Psoas muscle (tissue), 8 donors: ENCODE measurements around the gene TSPAN11. TPM values are rescaled to one million over a fixed set of nuclear protein-coding genes. Genes with fewer than 3 reads are reported as not detected.
"Not testable (repeated sequence)": the region's sequence is repeated elsewhere in the genome, so short reads cannot be mapped to it uniquely, and the experiment has no call there.

Experiments
- ATAC-seq, 4 donors: fragments of 200-7000 bp; cut with Tn5 transposase; one replicate each; pipeline ENCODE4 v1.9.1; 2020; ENCODE audit warnings: moderate library complexity in 3 of 4, mild to moderate bottlenecking in 2 of 4
- DNase-seq, 2 donors: peaks; one replicate each; pipeline ENCODE4 v3.0.0-alpha.2; 2020
- H3K27ac ChIP-seq: fragments of 200-600 bp; one replicate; pipeline ENCODE4 v1.8.0; 2022
- H3K27me3 ChIP-seq, 3 donors: fragments of 200-600 bp in 1 of 3; one replicate each; pipeline versions ENCODE4 v1.6.1 to v1.8.0; 2013 to 2022; ENCODE audit warnings: low read length in 2 of 3, mild to moderate bottlenecking in 2 of 3, moderate library complexity in 1 of 3; ENCODE audit not compliant: insufficient read depth in 3 of 3
- H3K36me3 ChIP-seq, 2 donors: fragments of 200-600 bp in 1 of 2; one replicate each; pipeline versions ENCODE4 v1.6.1 to v1.8.0; 2013 to 2022; ENCODE audit warnings: low read depth in 1 of 2, mild to moderate bottlenecking in 1 of 2, moderate library complexity in 1 of 2; ENCODE audit not compliant: insufficient read depth in 1 of 2
- H3K4me1 ChIP-seq: fragments of 200-600 bp; one replicate; pipeline ENCODE4 v1.8.0; 2022
- H3K4me3 ChIP-seq: fragments of 200-600 bp; one replicate; pipeline ENCODE4 v1.8.0; 2022; ENCODE audit warnings: mild to moderate bottlenecking
- H3K9me3 ChIP-seq: fragments of 200-600 bp; one replicate; pipeline ENCODE4 v1.8.0; 2022
- WGBS, 3 donors: extraction: QIAGEN DNeasy Blood & Tissue Kit; methylation state at CpG; one replicate each; pipeline versions ENCODE4 v1.1.6 to v1.1.7; 2013; 5-methylcytosine and 5-hydroxymethylcytosine counted together
- intact Hi-C, 2 donors: fragments of 100-400 bp; cut with DNase I; formaldehyde crosslinking; loops; one replicate each; pipeline versions ENCODE4 v1.11.0 to v1.14.2; 2022
- polyA plus RNA-seq, 3 donors: library from polyadenylated mRNA; stranded (reverse); fragments of 200-250 nt; gene quantifications; one replicate each; pipeline ENCODE4 v1.2.3, GENCODE V29; 2013
- total RNA-seq, 4 donors: library from RNA; stranded (reverse); fragmentation: NEBNext Ultra II Directional in 2 of 4; extraction: Animal tissue kit (Norgen Biotek cat#: 25700) in 2 of 4; gene quantifications; one replicate each; pipeline versions ENCODE4 v1.2.1 to v1.2.4, GENCODE V29; 2021 to 2023
- TF ChIP-seq, protein P1 (sequence below): fragments of 200-600 bp; IDR thresholded peaks from one replicate; pipeline ENCODE4 v1.8.0; 2022; ENCODE audit warnings: antibody characterized with exemption
- donor health status: healthy with polysubstance abuse.
- donor health status: DM: no; HTN: no; CAD: no; lungs with moderate emphysema.
- donor health status: Bipolar disorder and iron deficiency.
- donor health status: healthy.
- donor health status: DM: yes; HTN: yes; CAD: no.
- donor health status: DM: no; HTN: no; CAD: no.
- donor health status: DM: no; HTN: no; CAD: no.
- donor health status: DM: yes; HTN: yes; CAD: no.

TSPAN11 gene
- total and polyA plus RNA-seq, 7 donors, result 0.05 to 0.24 (median 0.14) TPM; not detected in 1

DNA sequence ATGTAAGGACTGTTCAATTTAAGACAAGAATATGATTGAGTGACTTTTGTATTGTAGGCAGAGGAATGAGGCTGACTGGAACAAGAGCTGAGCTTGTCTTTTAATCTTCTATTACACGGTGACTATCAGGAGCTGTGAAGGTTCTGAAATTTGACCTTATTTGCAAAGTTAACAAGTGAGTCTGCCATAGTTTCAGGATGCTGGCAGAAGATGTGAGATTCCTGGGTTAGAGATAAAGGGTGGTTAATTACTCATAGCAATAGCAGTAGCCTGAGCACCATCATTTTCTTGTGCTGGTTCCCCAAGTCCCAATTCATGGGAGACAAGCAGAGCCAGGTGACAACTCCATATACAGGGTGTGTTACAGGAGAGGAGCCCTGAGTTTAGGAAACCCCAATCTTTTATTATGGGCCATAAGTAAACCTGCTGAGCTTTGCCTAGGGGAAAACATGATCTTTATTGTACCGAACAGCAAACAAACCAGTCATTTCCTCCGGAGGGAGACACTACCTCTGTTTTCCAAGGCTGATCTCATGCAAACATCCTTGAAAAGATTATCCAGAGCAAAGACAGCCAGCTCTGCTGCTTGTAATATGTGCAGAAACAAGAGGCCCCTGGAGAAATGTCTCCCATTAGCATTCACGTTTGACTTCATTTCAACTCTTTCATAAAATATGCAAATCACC is 95.4 kb downstream of the TSPAN11 start:
- H3K27ac ChIP-seq, result no peak overlapping the region
- no peaks in the 10 kb centered on the region for H3K4me1 ChIP-seq
- H3K4me3 ChIP-seq, result no peak overlapping the region
- H3K36me3 ChIP-seq, result no peaks in the 10 kb centered on the region
- no peaks in the 10 kb centered on the region for H3K27me3 ChIP-seq
- DNase-seq, result no peak
- intact Hi-C loops, result no loop called here
- 66 to 69% (median 67%) methylated on average over 4 of the region's 4 CpGs for WGBS, 3 donors
- ATAC-seq, result no peak
- H3K9me3 ChIP-seq, result no peaks in the 10 kb centered on the region
- TF ChIP-seq, protein P1, sequence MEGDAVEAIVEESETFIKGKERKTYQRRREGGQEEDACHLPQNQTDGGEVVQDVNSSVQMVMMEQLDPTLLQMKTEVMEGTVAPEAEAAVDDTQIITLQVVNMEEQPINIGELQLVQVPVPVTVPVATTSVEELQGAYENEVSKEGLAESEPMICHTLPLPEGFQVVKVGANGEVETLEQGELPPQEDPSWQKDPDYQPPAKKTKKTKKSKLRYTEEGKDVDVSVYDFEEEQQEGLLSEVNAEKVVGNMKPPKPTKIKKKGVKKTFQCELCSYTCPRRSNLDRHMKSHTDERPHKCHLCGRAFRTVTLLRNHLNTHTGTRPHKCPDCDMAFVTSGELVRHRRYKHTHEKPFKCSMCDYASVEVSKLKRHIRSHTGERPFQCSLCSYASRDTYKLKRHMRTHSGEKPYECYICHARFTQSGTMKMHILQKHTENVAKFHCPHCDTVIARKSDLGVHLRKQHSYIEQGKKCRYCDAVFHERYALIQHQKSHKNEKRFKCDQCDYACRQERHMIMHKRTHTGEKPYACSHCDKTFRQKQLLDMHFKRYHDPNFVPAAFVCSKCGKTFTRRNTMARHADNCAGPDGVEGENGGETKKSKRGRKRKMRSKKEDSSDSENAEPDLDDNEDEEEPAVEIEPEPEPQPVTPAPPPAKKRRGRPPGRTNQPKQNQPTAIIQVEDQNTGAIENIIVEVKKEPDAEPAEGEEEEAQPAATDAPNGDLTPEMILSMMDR, result no peak

DNA sequence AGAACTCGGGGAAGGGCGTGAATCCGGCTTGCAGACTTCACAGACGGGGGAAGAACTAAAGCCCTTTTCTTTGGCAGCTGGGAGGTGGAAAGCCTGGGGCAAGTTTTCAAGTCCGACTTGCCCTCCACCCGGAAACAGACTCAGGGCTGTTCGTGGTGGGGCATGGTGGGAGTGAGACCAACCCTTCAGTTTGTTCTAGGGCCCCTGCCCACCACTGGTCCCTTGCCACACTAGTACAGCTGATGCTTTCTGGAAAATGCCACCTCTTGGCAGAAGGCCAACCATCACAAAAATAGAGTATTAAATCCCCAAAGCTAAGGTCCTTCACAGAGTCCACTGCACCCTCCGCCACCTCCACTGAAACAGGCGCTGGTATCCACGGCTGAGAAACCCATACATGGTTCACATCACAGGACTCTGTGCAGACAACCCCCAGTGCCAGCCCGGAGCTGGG is 96.8 kb downstream of the TSPAN11 start:
- no peaks in the 10 kb centered on the region for H3K9me3 ChIP-seq
- no peaks in the 10 kb centered on the region for H3K27me3 ChIP-seq
- H3K36me3 ChIP-seq, result no peaks in the 10 kb centered on the region
- H3K27ac ChIP-seq, result no peak overlapping the region
- intact Hi-C loops, result no loop called here
- no peaks in the 10 kb centered on the region for H3K4me1 ChIP-seq
- TF ChIP-seq, protein P1, result no peak
- DNase-seq (no peak), ATAC-seq (no peak)
- H3K4me3 ChIP-seq, result no peak overlapping the region
- 59 to 68% (median 66%) methylated on average over 11 of the region's 11 CpGs for WGBS, 3 donors

DNA sequence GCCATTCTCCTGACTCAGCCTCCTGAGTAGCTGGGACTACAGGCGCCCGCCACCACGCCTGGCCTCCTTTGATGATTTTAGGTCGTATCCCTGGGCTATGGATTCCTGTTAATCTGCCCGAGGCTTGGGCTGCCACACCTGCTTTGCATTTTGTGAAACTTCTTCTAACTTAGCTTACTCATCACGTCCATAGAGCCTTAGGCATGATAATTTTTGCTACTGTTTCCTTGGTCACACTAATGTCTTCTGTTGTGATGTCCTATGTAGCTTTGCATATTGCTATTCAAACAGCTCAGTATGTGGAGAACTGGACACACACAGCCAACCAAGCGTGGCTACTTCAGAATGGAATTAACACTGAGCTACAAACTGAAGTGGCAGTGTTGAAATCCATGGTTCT is 99.7 kb downstream of the TSPAN11 start:
- DNase-seq, result no peak
- Histone ChIP-seq H3K27me3 (no peaks in the 10 kb centered on the region), H3K4me1 (peaks cover 6% of the 10 kb centered on the region), H3K36me3 (no peaks in the 10 kb centered on the region), H3K9me3 (no peaks in the 10 kb centered on the region), H3K27ac (no peak overlapping the region), H3K4me3 (no peak overlapping the region)
- ATAC-seq, result no peak
- WGBS, 3 donors, result 85 to 95% (median 91%) methylated on average over 7 of the region's 7 CpGs
- intact Hi-C loops, result no loop called here
- TF ChIP-seq, protein P1, result no peak

DNA sequence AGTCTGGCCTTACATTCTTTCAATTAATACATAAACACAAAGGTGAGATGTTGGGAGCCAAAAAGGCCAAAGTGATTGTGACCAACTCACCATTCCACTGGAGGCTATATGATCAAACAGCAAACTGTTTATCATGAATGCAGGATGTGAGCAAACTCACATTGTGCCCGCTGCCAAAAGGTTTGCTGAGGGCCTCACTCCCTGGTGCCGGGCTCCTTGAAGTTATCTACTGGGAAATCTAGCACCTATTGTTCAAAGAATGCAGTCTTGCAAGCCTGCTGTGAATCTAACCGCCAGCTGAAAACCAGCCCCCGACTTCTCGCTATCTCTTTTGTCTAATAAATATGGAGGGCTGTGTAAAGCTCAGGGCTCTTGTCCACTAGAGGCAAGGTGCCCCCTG is 100.5 kb downstream of the TSPAN11 start:
- H3K27ac ChIP-seq, DNase-seq, H3K9me3 ChIP-seq, H3K27me3 ChIP-seq, H3K4me3 ChIP-seq, ATAC-seq, H3K36me3 ChIP-seq, intact Hi-C loops, H3K4me1 ChIP-seq: not testable (repeated sequence)
- WGBS, 3 donors, result 96 to 100% (median 97%) methylated on average over 5 of the region's 5 CpGs

DNA sequence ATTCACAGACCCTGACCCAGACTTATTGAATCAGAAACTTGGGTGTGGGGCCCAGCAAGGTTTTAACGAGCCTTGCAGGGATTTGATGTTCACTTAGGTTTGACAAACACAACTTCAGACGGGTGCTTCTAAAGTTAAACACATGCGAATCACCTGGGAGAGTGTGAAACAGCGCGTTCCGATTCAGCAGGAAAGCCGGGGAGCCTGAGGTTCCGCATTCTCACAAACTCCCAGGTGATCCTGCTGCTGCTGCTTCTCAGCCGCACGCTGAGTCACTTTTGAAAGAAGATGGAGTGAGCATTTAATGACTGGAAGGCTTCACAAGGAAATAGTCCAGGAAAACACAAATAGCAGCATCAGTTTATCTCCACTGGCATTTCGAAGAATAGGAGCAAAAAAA is 102.9 kb downstream of the TSPAN11 start:
- intact Hi-C loops, result no loop called here
- Histone ChIP-seq H3K9me3 (no peaks in the 10 kb centered on the region), H3K27me3 (no peaks in the 10 kb centered on the region), H3K36me3 (no peaks in the 10 kb centered on the region), H3K27ac (no peak overlapping the region), H3K4me1 (peaks cover 6% of the 10 kb centered on the region), H3K4me3 (no peak overlapping the region)
- no peak for ATAC-seq
- no peak for DNase-seq
- TF ChIP-seq, protein P1, result no peak
- 74 to 80% (median 76%) methylated on average over 11 of the region's 11 CpGs for WGBS, 3 donors
